Measurements from ENCODE around the gene C4orf54. TPM values are rescaled to one million over a fixed set of nuclear protein-coding genes. Genes with fewer than 3 reads are reported as not detected.

The C4orf54 gene
- total and polyA plus RNA-seq, 2 of the 4 experiments (the other 2 are of a cell fraction) = not detected

- in situ Hi-C loops (cut with MboI; ENCODE audit: low sequenced_read_pairs) = no loop called here
- ChIA-PET POLR2A (ENCODE audit: unreplicated experiment) (no interaction called here), CTCF (interaction anchor here (0.6 kb wide), 1 partner anchor 101 kb away, joined by 3 read pairs; no protein-coding TSS in a partner anchor)
- H3K9me3 ChIP-seq (ENCODE audit: control insufficient read depth, insufficient read depth, low read length) = no peaks in the 10 kb centered on the region; the same call in 1 of the 2 replicates
- H3K36me3 ChIP-seq (ENCODE audit: control insufficient read depth, insufficient read depth, low read length) = no peaks in the 10 kb centered on the region
- no peak overlapping the region for H3K4me2 ChIP-seq (ENCODE audit: low read depth, low read length)
- no peak overlapping the region for H3K9ac ChIP-seq (ENCODE audit: low read depth, low read length)
- H3K56ac ChIP-seq (ENCODE audit: extremely low read depth, insufficient read depth, low read length) = no peak overlapping the region
- H2BK5ac ChIP-seq (ENCODE audit: low read depth, low read length, poor library complexity, severe bottlenecking) = no peak overlapping the region
- no peak overlapping the region for H3K4me3 ChIP-seq (ENCODE audit: insufficient read depth, low read depth, low read length)
- H2AFZ ChIP-seq (replicated peaks; ENCODE audit: low read length, poor library complexity) = no peak overlapping the region
- dilution Hi-C loops (cut with HindIII; ENCODE audit: low sequenced_read_pairs, unreplicated experiment) = no loop called here
- H3K9me1 ChIP-seq (ENCODE audit: insufficient read depth, low read length) = no peaks in the 10 kb centered on the region
- BruUV-seq (replicated peaks) = no TSS peak
- no peak overlapping the region for H3K23ac ChIP-seq (ENCODE audit: low read depth, low read length)
- no peak overlapping the region for H4K8ac ChIP-seq (ENCODE audit: low read depth in 2 of 2, low read length in 2 of 2)
- H2BK15ac ChIP-seq (ENCODE audit: low read depth, low read length) = no peak overlapping the region
- no CpG with 5 or more reads among the region's 1 CpG for WGBS, 2 experiments (ENCODE audit: extremely low coverage in 2 of 2, insufficient read length in 1 of 2)
- no peak overlapping the region for H4K5ac ChIP-seq (ENCODE audit: low read depth, low read length)
- no peak overlapping the region for H2AK9ac ChIP-seq (replicated peaks; ENCODE audit: low read depth, low read length, poor library complexity)
- intact Hi-C loops (cut with micrococcal nuclease) = no loop called here
- no peaks in the 10 kb centered on the region for H4K20me1 ChIP-seq (ENCODE audit: insufficient read depth, low read length)
- no peak overlapping the region for H3K27ac ChIP-seq (ENCODE audit: insufficient read depth, low read length)
- H2BK120ac ChIP-seq (ENCODE audit: low read depth, low read length) = no peak overlapping the region
- H3K4ac ChIP-seq (ENCODE audit: low read depth, low read length) = no peak overlapping the region
- H3K27me3 ChIP-seq (ENCODE audit: control insufficient read depth, insufficient read depth, low read length) = peaks cover 5% of the 10 kb centered on the region
- H3K4me1 ChIP-seq (ENCODE audit: control insufficient read depth, insufficient read depth, low read length) = no peaks in the 10 kb centered on the region
- H3K14ac ChIP-seq (replicated peaks; ENCODE audit: low read depth, low read length) = no peak overlapping the region
- H3K79me1 ChIP-seq (ENCODE audit: low read depth in 1 of 2, low read length in 2 of 2) = no peaks in the 10 kb centered on the region
- no peak for DNase-seq
- H3K18ac ChIP-seq (ENCODE audit: low read depth, low read length) = no peak overlapping the region
- H2BK20ac ChIP-seq (ENCODE audit: low read depth, low read length) = no peak overlapping the region
- no peak for ATAC-seq (ENCODE audit: low read depth)
- no peak overlapping the region for H2AK5ac ChIP-seq (ENCODE audit: low read depth, low read length)
- no peak overlapping the region for H4K91ac ChIP-seq (ENCODE audit: insufficient read depth, low read depth, low read length)
- no peak for TF ChIP-seq NFE2L2 (IDR thresholded peaks at IDR 0.05; ENCODE audit: low read depth, low read length)
- no peak for TF ChIP-seq RCOR1 (IDR thresholded peaks at IDR 0.05; ENCODE audit: insufficient replicate concordance, low read length)
- TF ChIP-seq BHLHE40 (IDR thresholded peaks at IDR 0.05; ENCODE audit: low read depth, low read length) = no peak
- no peak for TF ChIP-seq RAD21 (IDR thresholded peaks at IDR 0.05; ENCODE audit: low read length)
- no peak for TF ChIP-seq POLR2A (IDR thresholded peaks at IDR 0.05; ENCODE audit: low read depth, low read length)
- TF ChIP-seq CEBPB (IDR thresholded peaks at IDR 0.05; ENCODE audit: low read depth, low read length) = no peak
- no peak for TF ChIP-seq CHD1 (IDR thresholded peaks at IDR 0.05; ENCODE audit: low read depth, low read length)
- no peak for TF ChIP-seq RFX5 (IDR thresholded peaks at IDR 0.05; ENCODE audit: low read depth, low read length)
- TF ChIP-seq CTCF (conservative IDR thresholded peaks at IDR 0.05; ENCODE audit: low read depth, low read length) = no peak
- no peak for TF ChIP-seq MXI1 (IDR thresholded peaks at IDR 0.05; ENCODE audit: borderline replicate concordance, low read depth, low read length)
- TF ChIP-seq USF2 (IDR thresholded peaks at IDR 0.05; ENCODE audit: low read depth, low read length) = no peak
Observed at GRCh38 chr4:99648321-99648720, 9.3 kb downstream of the C4orf54 start.

Data from IMR-90 (cell line).